HG03066 (cell line): ENCODE measurements around the gene DGKG.

Experiments used
- ATAC-seq: cut with Tn5 transposase; IDR thresholded peaks from one replicate; pipeline ENCODE4 v1.9.1; 2021; ENCODE audit warnings: low read depth; ENCODE audit not compliant: unreplicated experiment

DGKG gene

DNA sequence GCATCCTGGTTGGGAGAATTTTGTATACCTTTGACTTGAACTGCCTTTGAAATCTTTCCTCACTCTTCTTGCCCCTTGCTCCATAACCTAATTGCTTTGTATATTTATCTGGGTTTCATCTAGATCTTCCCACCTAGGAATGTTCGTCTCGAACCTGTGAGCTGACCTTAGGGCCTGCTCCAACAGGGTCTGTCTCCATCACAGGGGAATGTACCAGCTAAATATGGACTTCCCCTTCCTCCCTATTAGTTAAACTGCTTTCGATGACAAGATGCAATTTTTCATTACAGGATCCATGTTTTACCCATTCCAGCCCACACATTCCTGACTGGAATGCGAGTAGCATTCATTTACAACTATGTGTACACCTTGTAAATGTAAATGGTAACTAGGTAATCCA, 242.5 kb downstream of the DGKG start:
- ATAC-seq = no peak

DNA sequence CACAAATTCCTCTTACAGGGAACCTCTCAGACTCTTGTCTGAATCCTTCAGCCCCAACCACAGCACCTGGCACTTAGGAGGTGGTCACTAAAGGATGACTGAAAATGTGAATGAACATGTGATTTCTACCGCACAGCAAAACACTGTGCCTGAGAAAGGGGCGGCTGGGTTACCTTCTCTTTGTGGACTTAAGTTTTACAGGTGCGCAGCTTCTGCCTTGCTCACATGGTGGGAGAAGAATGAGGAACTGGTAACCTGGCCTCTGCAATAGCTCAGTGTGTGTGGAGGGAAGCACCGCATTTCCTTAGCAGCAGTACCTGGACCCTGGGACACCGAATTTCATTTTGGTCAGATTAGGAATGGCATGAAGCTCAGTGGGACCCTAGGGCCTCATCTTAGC, 243.3 kb downstream of the DGKG start:
- no peak for ATAC-seq

DNA sequence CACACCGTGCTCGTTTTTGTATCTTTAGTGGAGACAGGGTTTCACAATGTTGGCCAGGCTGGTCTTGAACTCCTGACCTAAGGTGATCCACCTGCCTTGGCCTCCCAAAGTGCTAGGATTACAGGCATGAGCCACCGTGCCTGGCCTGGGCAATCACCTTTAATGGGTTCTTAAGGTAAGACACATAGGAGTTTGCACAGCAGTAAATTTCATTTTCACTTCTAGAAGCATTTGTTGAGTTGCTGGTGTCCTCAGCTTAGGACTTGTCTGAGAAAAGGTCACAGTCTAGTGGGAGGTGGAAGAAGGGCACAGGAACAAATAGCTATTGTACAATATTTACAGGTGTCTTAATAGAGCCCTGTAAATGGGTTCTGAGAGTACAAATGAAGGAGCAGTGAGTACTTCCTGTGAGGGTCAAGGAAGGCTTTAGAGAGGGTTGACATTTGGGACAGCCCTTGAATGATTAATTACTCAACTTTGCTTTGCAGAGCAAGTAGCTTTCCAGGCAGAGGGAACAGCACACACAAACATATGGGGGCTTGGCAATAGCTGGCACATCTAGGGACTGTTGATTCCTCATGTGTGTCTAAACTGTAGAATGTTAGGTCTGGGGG, 244.4 kb downstream of the DGKG start:
- no peak for ATAC-seq

DNA sequence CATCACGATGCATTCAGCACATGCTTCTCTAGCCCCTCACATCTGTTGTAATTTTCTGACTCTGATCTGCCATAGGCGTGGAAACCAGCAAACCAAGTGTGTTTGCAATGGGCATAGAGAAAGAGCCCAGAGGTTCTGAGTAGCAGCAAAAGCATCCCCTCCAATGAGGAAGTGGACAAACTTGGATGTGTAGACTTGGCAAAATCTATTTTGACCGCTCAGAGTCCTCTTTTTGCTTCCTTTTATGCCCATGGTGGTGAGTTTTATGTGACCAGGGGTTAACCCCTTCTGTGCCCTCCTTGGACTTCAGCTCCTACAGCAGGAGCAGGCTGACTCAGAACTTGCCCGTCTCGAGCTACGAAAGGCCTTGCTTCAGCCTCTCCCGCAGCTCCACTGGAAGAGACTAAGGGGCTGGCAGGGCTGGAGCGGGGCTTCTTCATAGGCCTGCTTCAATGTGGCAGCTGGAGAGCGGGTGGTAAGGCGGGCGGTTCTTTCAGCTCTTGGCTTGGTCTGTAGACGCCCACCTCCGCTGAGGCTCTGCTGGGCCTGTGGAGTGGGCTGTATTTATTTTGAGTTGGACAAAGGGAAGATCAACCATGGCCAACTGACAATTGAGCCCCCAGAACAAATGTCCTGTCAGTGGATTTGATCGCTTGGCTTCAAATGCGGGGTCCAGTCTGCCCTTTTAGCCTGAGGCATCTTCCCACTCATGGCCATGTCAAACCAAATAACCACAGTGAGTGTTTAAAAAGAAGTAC, 246.6 kb downstream of the DGKG start:
- ATAC-seq = no peak

DNA sequence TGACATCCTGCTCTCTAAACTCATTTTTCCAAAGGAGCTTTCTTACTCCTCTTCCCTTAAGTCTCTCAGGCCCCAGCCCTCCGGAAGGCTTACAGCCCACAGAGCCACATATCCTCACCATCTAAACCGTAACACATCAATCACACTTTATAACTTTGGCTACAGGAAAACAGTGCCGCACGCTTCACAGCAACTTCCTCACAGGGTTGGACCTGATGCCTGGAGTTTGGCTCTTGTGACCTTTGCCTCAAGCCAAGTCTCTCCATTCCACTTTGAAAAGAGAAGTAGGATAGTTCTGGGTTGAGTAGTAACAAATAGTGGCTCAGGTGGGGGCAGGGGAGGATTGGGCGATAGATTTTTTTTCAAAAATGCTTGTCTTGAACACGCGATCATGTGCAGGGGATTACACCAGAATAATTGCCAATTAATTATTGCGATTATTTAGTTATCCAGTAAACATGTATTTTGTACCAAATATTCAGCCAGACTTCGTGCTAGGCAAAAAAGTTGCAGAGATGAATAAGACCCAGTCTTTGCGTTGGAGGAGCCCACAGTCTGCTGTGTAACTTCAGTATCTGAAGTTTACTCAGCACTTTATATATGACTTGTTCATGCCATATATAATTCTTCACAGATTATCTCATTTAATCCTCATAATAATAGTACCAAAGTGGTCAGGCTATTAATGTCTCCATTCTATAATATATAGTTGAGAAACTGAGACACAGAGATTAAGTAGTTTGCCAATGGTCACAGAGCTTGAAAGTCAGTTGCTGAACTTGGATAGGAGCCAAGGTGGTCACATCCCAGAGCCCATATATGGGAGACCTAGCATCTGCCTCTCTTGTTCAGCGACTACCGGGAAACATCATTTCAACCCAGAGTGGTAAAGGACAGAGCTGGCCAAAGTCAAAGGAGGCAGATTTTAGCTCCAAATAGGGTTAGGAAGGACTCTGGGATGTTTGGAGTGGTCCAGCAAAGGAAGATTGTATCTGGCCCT, 250.8 kb downstream of the DGKG start:
- ATAC-seq = no peak

DNA sequence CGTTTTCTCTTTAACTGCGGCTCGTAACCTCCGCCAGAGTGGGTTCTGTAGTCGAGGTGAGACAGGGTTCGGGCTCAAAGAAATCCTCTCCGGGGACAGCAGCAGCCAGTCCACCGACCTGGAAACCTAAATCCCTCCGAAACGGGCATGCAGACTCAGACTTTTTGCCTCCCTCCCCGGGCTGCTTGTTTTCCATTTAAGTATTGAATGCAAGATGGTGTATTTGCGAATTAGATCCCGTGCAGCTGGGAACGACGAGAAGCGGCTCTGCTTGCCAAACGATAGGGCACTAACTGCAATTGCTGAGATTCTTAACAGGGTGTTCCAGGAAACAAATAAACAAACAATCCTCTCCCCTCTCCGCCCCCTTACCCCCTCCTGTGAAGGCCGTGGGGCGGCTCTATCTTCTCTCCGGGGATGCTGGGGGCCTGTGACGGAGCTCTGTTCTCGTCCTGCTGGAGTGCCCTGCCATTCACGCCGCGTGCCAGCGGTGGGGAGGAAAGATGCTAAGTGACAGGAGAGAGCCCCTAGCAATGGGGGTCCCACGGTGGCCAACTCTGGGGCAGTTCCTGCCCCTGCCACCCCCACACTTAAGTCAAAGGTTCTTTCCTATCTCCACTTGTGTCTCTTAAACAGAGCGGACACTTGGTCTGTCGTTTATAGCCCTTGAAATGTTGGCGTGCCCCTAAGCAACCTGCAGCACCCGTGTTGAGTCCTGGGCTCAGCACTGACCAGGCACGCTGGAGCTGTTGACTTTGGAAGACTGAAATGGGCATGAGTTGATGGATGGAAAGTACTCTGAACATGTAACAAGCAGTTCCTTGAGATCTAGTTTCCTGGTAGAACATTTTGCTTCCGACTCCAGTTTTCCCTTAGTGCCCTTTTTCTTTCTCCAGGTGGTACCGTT, 251.9 kb downstream of the DGKG start:
- no peak for ATAC-seq

DNA sequence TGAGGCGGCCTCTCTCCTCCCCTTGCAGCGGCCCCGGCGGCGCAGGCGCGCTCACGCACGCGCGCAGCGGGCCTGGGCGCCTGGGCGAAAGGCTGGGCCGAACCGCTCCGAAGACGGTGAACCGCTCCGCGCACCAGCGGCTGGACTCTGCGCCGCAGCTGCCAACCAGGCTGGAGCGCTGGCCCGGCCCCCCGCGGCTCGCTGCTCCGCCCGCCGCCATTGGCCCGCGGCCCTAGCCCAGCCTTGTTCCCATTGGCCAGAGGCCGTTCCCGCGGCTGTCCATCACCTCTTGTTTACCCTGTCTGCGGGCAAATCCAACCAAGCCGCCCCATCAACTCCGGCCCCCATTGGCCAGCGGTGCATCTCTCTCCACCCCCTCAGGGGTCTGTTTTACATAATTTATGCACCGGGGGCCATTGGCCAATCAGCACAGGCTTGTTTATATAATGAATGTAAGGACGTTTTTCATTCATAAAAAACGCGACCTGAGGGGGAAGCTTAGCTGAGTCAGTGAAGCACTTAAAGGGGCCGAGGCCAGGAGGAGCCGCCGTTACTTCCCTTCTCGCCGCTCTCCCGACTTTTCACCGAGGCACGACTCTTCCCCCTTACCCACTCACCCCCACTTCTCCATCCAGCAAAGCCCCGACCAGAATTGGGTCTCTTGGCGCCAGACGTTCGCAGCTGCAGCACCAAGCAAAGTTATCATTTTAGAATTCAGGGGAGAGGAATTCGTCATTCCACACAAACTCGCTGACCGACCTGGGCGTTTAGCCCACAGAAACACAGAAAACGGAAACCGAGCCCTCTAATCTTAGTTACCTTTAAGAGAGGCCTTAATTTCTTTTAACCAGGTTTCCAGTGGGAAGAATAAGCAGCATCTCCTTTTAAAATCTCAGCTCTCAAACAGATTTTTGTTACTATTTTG, 252.8 kb downstream of the DGKG start, which contains the start of gene ETV5:
Gene ETV5 (minus strand): TSS at position 149 of the 925 bp plus-strand sequence. CDS start 3,221 bp downstream, outside the sequence.
- peak; percentile 84 for ATAC-seq

DNA sequence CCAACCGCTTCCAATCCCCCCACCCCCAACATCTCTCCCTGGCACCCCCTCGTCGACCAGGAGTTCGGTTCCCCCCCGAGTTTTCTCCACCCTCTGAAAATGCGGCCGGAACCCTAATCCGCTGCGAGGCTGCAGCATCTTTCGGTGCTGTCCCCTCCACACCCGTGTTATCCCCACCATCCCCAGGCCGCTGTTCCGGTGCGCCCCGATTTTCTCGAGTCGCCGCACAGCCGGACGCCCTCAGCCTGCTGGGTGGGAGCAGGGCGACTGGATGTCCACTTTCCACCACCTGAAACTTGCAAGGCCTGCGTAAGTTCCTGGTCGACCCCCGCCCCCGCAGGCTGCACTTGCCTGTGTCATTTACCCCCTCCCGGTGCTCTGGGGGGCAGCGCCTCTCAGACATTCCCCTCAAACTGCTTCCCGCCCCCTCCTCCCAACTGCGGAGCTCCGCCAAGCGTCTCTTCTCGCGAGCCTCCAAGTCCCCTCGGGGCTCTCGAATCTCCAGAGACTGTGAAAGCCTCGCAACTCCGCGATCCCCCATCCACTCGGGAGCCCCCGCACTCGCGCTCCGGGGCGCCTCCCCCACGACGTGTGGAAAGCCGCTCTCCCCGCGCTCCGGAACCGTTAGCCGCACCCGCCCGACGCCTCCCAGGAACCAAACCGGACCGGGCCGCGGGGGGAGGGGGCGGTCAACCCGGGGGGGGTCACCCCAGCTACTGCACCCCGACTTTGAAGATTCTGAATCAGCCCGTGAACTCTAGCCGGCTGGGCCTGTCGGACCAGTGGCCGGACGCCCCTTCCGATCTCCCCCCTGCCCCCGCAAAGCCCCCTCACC, 253.7 kb downstream of the DGKG start:
- ATAC-seq = no peak

DNA sequence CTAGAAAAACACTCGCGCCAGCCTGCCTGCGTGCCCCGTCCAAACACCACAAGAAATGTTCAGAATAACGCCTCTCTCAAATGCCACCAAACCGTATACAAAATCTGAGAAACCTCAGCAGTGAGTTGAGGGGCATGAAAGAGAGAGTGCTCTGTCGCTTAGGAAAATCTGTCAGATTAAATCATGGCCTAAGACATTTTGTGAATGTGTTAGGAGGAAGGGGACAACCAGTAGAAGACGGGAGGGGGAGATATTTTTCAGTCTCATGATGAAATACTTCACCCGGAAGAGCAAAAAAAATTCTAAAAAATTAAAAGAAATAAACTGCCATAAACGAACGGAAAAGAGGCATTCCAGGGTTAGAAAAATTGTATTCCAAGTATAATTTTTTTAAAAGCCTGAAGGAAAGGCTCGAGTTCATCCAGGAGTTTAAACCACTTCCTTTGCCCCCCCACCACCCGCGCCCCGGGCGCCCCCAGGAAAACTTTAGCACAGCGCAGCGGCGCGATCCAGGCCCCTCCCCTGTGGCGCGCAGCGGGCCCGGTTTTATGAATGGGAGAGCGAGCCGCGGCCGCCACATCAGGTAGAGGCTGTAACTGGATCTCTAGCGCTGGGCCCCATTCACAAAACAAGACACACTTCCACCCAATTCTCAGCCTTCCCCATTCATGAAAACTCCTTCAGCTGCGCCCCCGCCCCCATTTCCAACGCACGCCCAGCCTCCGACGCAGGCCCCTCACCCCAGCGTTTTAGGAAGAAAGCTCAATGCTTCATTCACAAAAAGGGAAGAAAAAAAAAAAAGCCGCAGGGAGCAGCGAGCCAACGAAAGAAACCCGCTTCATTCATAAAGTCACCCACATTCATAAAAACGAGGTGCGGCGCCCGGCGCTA, 254.6 kb downstream of the DGKG start:
- ATAC-seq = no peak

DNA sequence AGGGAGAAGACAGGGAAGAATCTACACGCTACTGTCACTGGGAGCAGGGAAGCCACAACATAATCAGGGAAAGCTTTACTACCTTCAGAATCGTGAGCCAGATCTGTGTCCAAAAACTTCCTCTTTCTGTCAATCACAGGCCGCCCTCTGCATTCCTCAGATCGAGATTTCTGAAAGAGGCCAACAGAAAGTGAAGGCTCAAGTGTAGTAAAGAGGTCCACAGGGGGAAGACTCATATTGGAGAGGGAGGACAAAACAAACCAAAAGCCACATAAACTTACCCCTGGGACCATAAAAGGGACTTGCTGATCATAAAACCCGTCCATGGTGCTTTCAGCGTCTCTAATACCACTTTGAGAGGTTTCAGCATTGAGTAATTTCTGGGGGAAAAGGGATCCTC, 256.5 kb downstream of the DGKG start:
- no peak for ATAC-seq

DNA sequence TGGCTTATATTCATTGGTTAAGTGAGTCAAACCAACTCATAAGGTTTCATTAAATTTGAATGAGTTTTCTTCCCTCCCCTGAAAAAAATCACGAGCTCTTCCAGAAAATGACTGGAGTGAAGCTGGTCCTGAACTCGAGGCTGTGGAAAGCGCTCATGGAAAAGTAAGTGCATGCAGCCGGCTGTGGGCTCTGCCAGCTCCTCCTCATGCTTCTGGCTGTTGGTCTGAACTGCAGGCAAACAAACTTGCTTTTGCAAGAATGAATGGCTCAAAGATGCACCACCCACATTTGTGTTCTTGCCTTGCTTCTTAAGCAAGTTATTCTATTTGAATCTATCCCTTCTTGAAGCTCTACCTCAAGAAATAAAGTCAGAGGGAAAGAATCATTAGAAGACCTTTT, 259.3 kb downstream of the DGKG start:
- ATAC-seq = no peak

DNA sequence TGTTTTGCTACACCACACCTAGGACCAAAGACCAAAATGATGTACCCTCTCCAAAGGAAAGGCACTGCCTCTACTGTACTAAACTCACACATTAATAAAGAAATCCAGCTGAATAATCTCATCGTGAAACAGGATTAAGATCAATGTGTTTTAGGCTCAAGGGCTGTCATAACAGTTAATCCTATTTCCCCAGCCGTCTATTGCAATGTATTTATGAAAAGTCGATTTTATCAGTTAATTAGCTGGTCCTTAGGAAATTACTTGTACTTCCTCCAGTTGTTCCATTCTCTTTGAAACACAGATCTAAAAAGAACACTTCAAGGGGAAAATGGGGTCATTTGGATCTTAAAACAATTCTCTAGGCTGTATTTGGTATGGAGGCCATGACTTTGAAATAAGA, 261.6 kb downstream of the DGKG start:
- no peak for ATAC-seq

DNA sequence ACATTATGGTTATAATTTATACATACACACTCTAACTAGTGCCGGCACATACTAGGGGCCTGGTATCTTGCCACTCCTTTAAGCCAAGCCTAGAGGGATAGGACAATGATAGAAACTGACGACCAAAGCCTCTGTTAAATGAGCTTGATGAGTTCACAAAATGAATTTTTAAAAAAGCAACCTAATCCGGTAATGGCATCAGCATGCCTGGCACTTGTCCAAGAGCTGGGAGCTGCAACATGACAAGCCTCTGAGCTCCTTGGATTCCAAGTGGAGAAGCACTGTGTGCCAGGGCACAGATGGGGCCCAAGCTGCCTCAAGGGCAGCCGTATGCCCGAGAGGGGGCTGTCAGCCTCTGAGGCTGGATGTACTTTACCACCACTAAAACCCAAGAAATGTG, 262.9 kb downstream of the DGKG start:
- ATAC-seq = no peak

DNA sequence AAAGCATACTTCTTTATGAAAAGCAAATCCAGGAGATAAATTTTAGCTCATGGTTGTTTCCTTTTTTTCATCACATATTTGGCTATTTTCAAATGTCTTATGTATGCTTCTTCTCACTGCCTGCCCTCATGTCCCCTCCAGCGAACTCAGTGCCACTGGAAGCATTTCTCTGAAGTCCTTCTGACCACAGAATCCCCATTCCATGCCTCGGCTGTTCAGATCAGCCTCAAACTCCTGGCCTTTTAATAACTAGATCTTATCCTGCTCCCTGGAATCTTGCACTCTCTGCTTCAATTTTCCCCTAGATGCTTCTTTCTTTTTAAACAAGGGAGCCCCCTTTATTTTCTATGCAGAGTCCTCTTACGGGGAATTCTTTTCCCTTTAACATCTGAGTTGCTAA, 263.3 kb downstream of the DGKG start:
- no peak for ATAC-seq

DNA sequence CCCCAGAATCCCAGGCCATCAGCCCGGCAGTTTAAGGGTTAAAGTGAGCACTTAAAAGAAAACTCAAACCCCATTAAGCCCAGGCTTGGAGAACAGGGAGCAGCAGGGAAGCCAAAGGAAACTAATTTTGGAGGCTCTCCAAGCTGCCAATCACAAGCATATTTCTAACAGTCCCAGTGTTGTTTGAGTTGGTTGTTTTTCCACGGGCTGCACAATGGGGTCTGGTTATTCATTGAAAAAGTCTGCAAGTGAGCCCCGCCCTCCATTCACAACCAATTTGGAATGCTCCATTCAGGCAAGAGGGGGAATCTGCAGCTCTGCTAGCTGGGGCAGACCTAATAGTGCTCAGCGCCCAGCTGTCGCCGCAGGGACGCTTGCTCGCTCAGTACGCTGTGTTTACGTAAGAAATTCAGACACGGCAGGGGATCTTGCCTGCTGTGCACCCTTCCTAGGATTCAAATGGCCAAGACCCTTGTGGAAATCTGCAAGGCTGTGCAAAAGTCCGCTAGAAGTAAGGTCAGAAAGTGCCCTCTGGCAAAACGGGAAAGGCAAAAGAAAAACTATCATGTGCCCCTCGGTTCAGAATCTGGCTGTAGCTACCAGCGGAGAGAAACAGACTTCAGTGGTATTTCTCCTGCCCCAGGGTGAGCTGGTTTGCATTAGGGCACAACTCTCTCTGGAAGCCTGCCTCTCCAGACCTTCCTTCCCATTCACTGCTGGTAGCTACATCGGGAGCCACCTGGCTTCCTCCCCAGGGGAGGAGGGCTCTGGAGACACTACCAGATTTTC, 264.2 kb downstream of the DGKG start:
- ATAC-seq = no peak

DNA sequence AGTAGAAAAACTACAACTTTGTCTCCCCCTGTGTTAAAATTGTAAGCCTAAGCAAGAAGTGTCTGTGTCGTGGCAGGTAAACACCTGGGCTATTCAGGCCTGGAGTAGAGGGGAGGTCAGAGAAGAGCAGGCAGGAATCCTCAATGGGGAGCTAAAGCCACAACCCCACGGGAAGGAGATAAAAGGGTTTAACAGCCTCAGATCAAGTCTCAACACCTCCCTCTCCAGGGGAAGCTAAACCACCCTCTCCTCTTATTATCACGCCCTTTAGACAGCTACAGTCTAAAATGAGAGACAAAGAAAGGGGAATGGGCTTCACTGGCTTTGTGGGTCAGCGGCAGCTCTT, 264.7 kb downstream of the DGKG start:
- ATAC-seq = no peak
